HT-29 (cell line): Measurements from ENCODE around the gene ITPKB. TPM values are rescaled to one million over a fixed set of nuclear protein-coding genes. Genes with fewer than 3 reads are reported as not detected.
A peak's percentile ranks its signal among the peaks of the same experiment; 100 is the strongest.

Experiments used
- DNase-seq: peaks from one replicate; pipeline ENCODE4 v3.0.0-alpha.2; 2015; ENCODE audit warnings: low spot score
- total RNA-seq: library from RNA; depleted of rRNA; stranded (reverse); fragments of >200 nt; shearing (Covaris generic); gene quantifications from 2 replicates; pipeline ENCODE4 v1.2.3, GENCODE V29; 2014

Gene ITPKB
- total RNA-seq, 1 experiment from 2014 or later, result 2.9 TPM

DNA sequence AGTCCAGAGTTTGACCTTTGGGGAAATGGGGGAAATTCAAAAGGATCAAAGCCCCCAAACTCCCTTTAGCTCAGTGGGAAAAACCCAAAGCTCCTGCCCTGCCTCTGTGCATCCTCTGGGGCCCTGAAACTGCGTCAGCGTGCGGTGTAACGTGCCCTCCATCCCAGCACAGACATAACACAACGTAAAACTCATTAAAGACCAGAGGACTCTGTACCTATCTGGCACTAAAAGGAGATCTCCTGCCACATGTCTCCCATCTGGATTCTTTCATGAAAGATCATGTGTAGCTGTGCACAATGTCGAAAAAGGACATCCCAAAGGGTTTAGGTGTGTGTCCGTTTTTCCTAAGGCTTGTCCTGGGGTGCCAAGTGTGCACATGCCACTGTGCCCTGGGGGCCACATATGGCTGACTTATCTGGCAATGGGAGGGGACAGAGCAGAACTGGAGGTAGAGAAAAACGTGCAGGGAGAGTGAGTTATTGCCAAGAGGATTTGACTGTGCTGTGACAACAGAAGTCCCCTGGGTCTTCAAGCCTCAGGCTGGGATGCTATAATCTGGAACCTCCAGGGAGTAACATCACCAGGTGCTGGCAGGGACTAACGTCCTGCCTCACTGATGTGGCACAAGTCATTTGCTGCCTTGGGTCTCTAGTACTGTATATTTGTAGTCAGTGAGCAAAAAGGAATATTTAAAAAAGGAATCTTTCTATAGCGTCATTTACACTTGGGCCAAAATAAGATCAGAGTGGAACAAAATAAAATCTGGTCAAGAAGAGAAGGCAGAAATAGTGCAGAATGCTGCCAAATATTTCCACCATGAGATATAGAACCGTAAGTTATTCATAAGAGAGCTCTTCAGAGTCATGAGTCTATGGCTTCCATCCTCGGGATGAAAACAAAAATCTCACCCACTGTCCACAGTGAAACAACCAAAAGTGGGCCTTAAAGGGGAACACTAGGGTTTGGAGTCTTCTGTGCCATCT, 52.3 kb downstream of the ITPKB start:
- DNase-seq, result no peak

DNA sequence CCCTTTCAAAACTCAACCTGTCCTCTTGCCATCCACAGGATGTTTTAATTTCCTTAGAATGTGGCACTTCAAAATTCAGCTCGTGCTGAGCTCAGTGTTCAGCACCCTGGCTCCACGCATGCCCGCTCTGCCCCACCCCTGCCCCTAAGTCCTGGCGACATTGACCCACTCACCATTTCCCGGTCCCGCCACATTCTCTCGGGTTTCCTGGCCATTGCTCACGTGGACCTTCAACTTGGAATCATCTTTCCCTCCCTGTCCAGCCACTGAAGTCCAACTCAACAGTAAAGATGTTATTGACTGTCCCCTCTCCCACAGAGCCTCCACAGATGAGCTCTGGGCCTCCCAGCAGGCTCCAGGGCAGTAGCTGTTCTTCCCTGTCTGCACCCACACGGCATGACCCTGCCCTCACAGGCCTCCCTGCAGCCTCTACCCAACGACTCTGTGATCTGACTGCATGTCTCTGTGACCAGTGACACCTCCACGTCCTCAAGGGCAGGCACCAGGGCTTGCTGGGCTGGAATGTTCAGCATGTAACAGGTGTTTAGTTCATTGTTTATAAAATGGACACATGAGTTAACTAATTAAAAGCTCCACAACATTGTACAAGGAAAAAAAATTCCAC, 53.8 kb downstream of the ITPKB start:
- DNase-seq, result no peak

DNA sequence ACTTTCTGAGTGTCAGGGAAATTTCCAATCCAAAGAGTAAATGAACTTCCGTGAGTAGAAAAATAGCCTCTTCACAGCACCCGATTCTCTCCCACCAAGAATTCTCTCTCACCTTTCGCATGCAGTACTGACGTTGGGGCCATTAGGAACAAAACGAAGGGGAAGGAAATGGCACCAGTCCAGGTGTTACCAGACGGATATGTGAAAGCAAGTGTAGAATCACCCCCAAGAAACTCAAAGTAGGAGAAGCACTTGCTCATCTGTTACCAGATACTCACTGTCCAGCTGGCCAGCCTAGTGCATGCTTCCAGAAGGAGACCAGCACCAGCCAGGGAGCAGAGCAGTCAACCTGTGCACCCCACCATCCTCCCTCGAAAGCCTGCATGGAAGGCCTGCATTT, 55.1 kb downstream of the ITPKB start:
- no peak for DNase-seq

DNA sequence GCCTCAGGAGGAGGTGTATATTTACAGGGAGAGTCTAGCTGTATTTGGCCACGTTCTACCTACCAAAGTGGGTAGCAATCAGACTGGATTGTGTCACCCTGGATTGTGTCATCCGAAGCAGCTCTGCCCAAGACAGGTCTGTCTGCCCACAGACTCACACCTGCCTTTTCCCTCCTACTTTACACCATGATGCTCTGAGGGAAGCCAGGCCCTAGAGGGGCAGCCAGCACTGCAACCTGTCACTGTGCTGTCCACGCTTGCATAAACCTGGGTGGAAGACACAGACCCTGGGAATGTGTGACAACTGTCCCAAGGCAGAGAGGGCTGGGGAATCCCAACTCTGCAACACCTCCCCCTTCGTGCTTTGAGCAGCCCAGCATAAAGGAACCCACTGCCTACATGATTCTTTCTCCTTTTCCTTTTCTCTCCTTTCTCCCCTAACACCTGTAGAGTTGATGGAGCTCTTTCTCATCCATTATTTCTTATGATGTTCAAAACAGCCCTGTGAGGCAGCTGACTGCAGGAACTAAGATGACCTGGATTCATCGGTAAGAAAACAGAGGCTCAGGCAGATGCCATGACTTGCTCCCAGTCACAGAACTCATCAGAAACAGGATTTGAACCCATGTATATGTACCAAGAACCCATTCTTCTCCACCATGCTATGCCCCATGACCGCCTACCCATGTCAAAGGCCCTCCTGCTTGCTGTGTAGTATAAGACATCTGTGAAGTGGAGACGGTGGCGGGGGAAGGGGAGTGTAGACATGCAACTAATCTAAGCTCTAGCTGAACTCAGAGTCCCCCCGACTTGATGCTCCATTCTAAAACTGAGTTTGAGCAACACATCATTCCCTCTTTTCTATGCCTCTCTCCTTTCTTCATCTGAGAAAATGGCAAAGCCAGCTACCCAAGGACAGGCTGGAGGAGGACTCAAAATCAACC, 55.9 kb downstream of the ITPKB start:
- no peak for DNase-seq

DNA sequence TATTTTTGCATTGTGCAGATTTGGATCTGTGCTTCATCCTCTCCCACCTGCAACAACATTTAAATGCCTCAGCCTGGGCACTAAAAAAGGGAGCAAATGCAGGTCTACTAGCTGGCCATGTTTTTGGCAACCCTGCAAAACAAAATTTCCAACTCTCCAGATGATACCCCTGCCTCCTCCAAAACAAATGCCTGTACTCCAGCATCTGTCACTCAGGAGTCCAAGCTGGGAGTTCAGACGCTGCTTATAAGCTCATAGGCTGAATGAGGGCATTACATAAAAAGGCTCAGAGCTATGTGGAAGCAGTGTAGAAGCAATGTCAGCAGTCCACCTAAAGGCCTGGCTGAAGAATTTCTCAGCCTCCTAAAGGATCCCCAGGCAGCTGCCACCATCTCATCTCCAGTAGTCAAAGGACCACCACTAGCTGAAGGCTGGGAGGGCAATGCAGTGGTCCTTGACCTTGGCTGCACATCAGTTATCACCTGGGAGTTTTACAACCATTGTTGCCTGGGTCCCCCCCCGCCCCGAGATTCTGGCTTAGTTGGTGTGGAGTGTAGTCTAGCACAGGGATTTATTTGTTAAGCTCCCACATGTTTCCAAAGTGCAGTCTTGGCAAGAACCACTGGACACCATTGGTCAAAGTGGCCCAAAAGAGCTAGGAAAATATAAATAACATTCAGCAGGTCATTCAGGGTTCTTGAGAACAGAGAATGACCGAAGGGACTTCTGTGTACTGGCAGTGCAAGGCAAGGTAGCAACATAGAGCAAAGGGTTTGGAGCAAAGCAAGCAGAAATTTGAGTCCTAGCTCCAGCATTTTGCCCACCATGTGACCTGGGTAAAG, 57.2 kb downstream of the ITPKB start:
- no peak for DNase-seq

DNA sequence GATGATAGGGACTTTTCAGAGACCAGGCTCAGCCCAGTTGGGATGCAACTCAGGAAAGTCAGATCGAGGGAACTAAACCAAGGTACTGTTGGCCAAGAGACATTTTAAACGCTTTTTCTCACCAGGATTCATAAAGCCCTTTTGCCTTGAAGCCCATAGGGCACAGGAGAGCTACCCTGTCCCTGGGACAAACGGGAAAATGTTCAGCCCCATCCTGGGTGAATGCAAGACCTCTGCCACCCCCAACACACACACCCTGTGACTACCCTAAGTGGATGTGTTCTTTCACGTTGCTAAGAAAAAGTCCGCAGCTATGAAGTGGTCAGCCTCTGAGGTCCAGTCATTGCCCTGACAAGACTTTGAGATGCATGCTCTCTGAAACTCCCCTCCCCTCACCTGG, 58.4 kb downstream of the ITPKB start:
- DNase-seq, result no peak

DNA sequence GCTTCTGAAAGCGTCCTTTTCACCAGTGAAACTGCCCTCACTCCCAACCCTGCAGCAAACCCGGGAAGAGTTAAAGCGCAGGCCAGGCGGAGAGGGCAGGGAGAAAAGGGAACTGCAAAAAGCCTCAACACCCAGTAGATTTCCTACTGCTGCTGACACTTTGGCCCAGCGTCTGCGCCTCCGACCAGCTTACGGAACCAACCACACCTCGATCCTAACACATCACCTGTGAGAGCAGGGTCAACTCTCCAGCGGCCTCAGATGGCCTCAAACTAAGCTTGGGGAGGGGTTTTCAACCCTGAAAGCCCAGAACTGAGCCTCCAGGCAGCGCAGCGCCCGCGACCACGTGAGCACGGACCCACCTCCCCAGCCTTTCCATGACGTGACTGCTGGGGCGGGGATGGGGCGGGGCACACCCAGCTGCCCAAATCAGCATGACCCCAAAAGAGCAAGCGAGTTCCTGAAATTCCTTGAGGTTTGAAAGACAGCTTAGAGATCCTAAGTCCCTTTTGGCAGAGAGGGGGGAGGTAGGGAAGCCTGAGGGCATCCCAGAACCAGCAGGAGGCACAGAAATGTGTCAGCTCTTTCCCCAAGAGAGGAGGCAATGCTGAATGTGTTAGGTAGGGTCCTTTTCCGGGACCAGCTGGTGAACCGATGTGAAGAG, 59.1 kb downstream of the ITPKB start:
- DNase-seq, result no peak

DNA sequence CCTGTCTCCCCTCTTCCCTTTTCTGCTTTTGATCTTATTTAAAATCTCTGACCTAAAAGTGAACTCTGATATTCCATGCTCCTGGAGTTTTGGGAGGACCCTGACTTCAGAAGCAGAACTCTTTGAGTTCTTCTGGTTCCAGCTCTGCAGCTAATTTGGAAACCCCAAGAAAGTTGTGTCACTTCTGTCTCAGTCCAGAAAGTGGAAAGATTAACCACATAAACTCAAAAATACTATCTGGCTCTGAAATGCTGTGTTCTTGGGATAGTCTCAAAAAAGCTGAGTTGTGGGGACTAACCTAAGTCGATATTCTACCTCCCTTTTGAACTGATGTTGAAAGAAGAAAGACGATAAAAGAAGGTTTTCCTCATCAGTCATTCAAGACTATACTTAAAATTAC, 59.8 kb downstream of the ITPKB start:
- DNase-seq, result no peak

DNA sequence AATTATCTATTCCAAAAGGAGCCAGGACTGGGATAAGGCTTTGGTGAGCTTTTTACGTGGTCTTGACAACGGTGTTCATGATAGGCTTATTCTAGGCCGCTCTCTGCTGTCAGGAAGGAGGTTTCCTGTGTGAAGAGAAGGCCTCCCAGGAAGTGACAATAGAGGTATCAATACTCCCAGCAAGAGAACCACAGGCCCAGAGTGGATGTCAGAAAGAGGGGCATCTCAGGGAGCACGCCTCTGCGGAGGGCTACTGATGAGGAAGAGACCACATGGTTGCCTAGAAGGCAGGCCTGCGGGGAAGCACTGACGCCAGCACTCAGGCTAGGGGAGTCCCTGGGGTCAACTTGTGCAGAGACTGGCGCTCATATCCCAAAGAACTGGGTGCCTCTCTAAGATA, 60.4 kb downstream of the ITPKB start:
- no peak for DNase-seq

DNA sequence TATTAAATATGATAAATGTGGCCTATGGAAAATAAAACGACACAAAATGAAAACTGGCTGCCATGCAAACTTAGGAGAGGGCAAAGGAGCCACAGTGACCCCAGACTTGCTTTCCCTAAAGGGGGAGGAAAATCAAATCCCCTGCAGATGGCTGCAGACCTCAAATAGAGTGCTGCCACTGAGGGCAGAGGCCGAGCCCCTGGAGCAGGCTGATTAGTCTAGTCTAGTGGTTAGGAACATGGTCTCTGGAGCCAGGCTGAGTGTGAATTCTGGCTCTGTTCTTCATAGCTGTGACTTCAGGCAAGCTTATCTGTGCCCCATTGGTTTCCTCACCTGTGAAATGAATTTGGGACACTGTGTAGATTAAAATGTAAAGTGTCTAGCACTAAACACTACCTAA, 60.8 kb downstream of the ITPKB start:
- no peak for DNase-seq

DNA sequence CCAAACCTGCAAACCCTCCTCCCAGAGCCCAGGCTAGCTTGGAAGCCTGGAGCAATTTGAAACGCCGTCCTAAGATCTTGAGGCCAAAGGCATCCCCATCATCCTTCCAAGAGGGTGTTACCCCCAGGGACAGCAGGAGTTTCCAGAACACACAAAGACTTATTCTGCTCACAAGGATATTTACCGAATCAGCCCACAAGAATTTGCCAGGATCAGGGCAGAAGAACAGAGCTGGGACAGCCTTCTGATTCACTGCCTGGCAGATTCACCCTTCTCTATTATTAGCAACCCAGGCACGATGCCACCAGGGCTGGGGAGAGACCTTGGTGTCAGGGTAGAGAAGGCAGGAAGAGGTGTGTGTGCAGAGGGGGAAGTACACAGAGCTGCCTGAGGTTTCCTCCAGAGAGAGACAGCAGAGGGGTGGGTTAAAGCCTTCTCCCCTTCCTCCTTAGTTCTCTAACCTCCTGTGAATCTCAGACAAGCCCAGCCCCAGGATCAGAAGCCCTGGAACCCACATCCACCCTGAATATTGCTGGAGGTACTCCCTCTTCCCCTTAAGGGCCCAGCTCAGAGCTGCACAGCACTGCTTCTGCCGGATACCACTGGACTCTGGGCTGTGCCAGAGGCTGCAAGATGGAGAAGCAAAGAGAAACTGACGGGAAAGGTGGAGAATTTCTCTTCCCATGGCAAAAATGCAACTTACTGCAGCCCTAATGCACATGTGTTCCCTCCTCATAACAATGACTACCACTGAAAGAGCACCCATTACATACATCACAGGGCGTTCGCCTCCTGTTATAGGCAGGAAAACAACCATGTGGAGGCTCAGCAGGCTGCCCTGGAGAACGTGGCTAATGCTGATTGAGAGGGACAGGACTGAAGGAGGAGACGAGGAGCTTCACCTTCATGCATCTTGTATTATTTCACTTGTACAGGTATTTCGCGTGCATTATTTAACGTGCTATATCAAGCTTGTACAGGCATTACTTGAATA, 61.8 kb downstream of the ITPKB start:
- no peak for DNase-seq

DNA sequence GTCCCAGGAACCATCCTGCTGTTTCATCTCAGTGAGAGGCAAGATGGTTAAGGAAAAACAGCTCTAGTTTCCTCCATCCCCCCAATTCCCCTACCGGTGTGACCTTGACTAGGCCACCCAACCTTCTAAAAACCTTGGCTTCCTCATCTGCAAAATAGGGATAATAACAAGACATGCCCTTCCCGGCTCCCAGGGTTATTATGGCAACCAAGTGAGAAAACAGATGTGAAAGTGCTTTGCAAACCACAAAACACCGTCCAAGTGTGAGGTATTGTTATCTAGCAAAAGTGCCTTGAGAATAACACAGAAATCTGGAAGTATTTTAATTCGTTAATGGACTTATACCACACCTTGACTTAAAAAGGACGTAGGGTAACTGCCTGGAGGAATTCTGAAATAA, 62.7 kb downstream of the ITPKB start:
- DNase-seq, result no peak

DNA sequence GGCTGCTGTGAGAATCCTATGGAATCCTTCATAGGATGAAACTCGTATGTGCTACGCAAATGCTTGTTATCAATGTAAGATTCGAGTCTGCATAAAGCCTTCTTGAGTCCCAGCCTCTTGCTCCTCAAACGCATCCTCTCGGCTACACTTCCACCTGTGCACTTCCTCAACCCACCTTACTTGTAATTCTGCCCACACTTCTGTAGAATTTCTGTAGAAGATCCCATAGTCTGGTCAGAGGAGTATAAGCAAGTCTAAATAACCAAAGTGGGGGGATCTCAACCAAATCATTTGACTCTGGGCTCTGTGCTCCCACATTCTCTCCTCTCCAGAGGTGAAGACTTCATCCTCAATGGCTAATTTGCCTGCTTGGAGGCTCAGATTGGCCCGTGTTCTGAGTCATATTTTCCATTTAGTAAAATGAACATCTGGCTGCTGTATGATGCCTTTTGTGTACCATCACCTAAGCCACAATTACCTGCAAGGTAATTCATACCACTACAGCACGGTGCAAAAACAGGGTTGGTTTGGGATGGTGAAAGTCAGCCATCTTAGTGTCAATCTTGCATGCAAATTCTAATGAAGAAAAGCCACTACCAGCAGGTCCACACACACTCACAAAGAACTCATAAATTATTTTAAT, 63.2 kb downstream of the ITPKB start:
- no peak for DNase-seq

DNA sequence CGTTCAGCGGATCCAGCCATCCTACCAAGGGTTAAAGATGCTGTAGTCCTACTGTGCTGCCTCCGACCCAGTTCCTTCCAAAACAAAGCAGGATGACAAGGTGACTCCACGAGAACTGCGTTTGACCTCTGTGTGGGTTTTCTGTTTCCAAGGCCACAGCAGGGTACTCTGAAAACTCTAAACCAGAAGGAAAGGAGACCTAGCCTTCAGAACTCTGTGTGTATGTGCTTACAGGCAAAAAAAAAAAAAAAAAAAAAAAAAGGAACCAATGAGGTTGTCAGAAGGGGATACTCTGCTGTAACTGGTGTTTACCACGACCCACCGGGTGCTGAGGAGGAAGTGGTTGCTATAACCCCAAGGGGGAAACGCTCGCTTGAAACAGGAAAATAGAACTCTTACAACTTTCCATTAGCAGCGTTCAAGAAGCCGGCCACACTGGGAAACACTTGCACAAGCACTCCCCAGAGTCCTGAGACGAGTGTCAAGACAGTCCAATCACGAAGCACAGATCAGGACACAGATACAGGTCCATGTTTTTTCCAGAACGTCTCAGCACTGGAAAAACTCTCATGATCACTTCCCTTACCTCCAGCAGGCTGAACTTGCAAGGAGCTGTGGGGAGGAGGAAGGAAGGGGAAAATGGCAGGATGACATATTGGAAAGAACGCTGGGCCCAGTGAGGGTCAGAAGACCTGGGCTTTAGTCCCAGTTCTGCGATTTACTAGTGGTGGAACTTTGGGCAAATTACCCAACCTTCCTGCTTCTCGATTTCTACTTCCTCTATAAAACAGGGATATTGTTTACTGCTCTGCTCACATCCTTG, 64.0 kb downstream of the ITPKB start:
- no peak for DNase-seq

DNA sequence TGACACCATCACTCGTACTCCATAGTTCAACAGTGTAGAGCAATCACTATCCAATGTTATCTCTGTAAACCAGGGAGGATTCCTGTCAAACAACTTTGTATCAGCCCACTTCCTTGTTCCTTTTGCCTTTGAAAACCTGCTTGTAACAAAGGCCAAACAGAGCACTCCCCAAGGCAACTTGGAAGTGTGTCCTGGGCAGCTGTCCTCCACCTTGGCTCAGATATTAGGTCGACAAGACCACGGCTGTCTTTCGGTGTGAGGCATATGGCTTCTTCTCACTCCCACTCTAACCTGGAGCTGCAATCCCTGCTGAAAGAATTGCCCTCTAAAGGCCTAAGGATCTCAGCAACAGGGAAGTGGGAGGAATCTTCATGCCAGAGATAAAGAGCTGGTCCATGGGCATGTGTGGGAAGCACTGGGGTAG, 66.7 kb downstream of the ITPKB start:
- peak; percentile 23 for DNase-seq

DNA sequence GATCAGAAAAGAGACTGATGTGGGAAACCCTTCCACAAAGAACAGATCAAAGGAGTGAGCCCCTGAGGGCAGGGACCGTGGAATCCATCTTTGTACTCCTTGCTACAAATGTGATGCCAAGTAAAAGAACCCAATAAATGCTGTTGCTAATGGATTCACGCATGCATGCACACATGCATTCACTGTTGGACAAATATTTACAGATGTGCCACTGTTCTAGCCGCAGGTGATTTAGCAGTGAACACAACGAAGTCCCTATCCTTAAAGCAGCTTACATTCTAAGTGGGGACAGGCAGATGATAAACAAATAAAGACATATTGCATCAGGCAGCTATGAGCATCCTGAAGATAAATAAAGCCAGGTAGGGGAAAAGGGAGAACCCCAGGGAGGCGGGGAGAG, 67.8 kb downstream of the ITPKB start:
- DNase-seq, result no peak

DNA sequence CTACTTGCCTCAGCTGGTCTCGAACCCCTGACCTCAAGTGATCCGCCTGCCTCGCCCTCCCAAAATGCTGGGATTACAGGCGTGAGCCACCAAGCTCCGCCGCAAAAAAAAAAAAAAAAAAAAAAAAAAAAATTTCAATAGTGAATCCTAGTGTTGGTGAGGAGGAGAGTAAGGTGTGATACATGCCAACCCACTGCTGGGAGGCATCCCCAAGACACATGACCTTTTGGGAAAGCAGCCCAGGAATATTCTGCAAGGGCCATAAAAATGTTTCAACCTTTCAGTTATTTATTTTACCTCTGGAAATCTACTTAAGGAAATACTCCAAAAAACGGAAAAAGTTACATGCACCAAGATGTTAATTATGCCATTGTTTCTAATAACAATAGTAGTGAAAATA, 69.0 kb downstream of the ITPKB start:
- no peak for DNase-seq

DNA sequence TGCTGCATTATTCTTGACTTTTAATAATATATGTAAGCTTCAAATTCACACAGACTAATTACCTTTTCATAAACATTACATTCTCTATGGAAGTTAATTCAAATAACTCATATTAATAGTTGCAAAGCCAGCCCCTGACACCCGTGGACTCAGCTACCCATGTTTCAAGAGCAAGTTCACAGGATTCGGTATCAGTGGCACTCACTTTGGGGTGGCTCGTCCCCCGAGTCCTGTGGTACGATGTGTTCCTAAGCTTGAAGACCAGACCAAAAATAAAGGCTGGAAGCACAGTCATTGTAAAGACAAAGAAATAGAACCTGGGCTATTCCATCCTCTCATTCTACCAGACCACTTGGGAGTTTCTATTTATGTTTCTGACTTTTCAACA, 70.9 kb downstream of the ITPKB start:
- DNase-seq, result no peak
